ENCODE measurements around the gene NFAM1.

Gene NFAM1

DNA sequence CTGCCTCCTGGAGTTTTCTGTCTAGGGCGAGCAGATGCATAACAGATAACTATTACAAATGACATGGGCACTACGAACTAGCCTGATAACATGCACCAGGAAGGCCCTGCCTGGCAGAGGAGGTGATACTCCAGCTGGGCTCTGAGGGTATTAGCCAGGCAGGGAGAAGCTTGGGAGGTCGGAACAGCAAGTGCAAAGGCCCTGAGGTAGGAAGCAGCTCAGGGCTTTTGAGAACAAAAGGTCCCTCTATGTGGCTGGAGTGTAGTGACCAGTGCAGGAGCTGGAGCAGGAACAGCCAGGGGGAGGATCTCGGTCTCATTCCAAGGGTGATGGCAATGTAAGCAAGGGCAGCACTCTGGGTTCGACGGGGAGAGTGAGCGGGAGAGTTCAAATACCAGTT, 100.1 kb downstream of the NFAM1 start:
- DNase-seq, result no peak

DNA sequence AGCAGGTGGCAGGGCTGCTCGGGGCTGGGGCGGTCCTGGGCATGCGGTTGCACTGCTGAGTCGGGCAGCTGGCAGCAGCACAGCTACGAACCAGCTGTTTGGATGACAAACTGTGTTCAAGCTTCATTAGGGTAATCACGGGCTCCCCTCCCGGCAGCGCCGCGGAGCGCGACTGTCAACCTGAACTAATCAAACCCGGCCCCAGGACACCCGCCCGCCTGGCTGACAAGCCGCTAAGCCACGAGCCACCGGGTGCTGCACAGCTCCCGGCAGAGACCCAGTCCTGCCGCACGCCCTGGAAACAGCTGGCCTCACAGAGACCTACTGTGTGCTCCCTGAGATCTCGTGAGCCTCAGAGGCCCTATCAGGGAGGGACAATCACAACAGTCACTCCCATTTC, 101.2 kb downstream of the NFAM1 start:
- no peak for DNase-seq
